ENCODE results near the gene SARM1.

The SARM1 gene

DNA sequence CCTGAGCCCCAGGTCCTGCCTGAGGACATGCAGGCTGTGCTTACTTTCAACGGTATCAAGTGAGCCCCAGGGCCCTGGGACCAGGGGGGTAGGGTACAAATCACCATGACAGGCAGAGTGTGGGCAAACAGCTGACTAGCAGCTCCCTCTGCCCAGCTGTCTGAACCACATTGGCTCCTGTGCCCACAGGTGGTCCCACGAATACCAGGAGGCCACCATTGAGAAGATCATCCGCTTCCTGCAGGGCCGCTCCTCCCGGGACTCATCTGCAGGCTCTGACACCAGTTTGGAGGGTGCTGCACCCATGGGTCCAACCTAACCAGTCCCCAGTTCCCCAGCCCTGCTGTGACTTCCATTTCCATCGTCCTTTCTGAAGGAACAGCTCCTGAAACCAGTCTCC lies 24.5 kb downstream of the SARM1 start:
- no peak overlapping the region for H3K4me3 ChIP-seq (ENCODE audit: low read length)
- H3K4me1 ChIP-seq (ENCODE audit: low read length) = peaks cover 5% of the 10 kb centered on the region; the same call in 1 of the 2 replicates
- H3K27me3 ChIP-seq (ENCODE audit: low read depth, low read length) = no peaks in the 10 kb centered on the region
- no peaks in the 10 kb centered on the region for H4K20me1 ChIP-seq (ENCODE audit: insufficient read depth, low read length)
- H3K4me2 ChIP-seq (ENCODE audit: low read length) = no peak overlapping the region
- no peak overlapping the region for H3K9ac ChIP-seq (ENCODE audit: low read length)
- no peaks in the 10 kb centered on the region for H3K79me2 ChIP-seq (ENCODE audit: low read length)
- TF ChIP-seq, protein P1, sequence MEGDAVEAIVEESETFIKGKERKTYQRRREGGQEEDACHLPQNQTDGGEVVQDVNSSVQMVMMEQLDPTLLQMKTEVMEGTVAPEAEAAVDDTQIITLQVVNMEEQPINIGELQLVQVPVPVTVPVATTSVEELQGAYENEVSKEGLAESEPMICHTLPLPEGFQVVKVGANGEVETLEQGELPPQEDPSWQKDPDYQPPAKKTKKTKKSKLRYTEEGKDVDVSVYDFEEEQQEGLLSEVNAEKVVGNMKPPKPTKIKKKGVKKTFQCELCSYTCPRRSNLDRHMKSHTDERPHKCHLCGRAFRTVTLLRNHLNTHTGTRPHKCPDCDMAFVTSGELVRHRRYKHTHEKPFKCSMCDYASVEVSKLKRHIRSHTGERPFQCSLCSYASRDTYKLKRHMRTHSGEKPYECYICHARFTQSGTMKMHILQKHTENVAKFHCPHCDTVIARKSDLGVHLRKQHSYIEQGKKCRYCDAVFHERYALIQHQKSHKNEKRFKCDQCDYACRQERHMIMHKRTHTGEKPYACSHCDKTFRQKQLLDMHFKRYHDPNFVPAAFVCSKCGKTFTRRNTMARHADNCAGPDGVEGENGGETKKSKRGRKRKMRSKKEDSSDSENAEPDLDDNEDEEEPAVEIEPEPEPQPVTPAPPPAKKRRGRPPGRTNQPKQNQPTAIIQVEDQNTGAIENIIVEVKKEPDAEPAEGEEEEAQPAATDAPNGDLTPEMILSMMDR (IDR thresholded peaks at IDR 0.05; ENCODE audit: low read depth, low read length) = no peak
- TF ChIP-seq EZH2phosphoT487 (IDR thresholded peaks at IDR 0.05; ENCODE audit: low read depth) = no peak
- H3K27ac ChIP-seq (ENCODE audit: low read length) = no peak overlapping the region
- H2AFZ ChIP-seq (ENCODE audit: low read depth, low read length) = no peak overlapping the region
- H3K9me3 ChIP-seq (ENCODE audit: insufficient read depth, low read length) = no peaks in the 10 kb centered on the region
- H3K36me3 ChIP-seq (replicated peaks; ENCODE audit: low read depth, low read length) = peaks cover 34% of the 10 kb centered on the region

DNA sequence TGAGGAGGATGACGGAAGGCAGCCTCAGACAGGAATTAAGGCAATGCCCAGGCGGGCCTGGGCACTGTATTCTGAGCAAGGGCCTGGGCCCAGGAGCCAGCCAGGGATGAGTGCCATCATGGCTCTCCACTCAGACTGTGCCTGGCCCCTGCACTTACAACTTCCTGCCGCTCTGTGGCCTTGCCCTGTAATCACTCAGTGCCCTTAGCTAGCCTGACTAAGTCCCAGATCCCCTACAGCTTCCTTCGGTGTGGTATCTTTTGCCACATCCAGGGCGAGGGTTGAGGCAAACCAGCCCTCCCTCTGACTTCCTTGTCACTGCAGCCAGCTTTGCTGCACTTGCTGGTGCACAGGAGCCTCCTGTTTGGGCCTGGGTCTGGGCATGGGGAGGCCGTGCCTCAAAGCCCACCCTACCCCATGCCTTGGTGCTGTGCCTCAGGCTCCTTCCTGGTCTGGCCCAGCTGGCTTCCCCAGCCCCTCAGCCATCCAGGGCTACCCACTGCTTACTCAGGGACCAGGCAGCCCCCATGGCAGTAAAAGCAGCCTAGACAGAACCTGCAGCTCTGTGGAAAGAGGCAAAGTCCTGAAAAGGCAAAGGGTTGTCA lies 25.2 kb downstream of the SARM1 start:
- Histone ChIP-seq H3K9ac (ENCODE audit: low read length) (no peak overlapping the region), H3K4me3 (ENCODE audit: low read length) (no peak overlapping the region), H2AFZ (ENCODE audit: low read depth, low read length) (no peak overlapping the region), H3K4me1 (ENCODE audit: low read length) (peaks cover 5% of the 10 kb centered on the region; the same call in 1 of the 2 replicates), H4K20me1 (ENCODE audit: insufficient read depth, low read length) (no peaks in the 10 kb centered on the region), H3K9me3 (ENCODE audit: insufficient read depth, low read length) (no peaks in the 10 kb centered on the region), H3K4me2 (ENCODE audit: low read length) (no peak overlapping the region), H3K79me2 (ENCODE audit: low read length) (no peaks in the 10 kb centered on the region), H3K27ac (ENCODE audit: low read length) (no peak overlapping the region), H3K36me3 (replicated peaks; ENCODE audit: low read depth, low read length) (peaks cover 31% of the 10 kb centered on the region), H3K27me3 (ENCODE audit: low read depth, low read length) (no peaks in the 10 kb centered on the region)
- TF ChIP-seq, protein P1 (IDR thresholded peaks at IDR 0.05; ENCODE audit: low read depth, low read length) = no peak
- TF ChIP-seq EZH2phosphoT487 (IDR thresholded peaks at IDR 0.05; ENCODE audit: low read depth) = no peak

DNA sequence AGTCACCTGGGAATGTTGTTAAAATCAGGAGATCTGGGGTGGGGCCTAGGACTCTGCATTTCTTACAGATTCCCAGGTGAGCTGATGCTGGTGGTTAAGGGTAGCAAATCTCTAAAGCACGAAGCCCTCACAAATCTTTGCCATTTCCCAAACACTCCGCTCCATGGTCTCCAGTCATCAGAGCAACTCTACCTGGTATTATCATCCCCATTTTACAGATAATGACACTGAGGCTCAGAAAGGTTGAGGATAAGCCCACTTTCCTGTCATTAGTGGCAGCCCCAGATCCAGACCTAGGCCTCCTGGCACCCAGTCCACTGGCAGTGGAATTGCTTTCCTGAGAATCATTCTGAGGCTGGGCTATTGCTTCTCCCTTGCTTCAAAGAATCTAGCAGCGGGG lies 25.8 kb downstream of the SARM1 start:
- peaks cover 31% of the 10 kb centered on the region for H3K36me3 ChIP-seq (replicated peaks; ENCODE audit: low read depth, low read length)
- H3K4me1 ChIP-seq (ENCODE audit: low read length) = peaks cover 5% of the 10 kb centered on the region; the same call in 1 of the 2 replicates
- no peak for TF ChIP-seq EZH2phosphoT487 (IDR thresholded peaks at IDR 0.05; ENCODE audit: low read depth)
- TF ChIP-seq, protein P1 (IDR thresholded peaks at IDR 0.05; ENCODE audit: low read depth, low read length) = no peak

DNA sequence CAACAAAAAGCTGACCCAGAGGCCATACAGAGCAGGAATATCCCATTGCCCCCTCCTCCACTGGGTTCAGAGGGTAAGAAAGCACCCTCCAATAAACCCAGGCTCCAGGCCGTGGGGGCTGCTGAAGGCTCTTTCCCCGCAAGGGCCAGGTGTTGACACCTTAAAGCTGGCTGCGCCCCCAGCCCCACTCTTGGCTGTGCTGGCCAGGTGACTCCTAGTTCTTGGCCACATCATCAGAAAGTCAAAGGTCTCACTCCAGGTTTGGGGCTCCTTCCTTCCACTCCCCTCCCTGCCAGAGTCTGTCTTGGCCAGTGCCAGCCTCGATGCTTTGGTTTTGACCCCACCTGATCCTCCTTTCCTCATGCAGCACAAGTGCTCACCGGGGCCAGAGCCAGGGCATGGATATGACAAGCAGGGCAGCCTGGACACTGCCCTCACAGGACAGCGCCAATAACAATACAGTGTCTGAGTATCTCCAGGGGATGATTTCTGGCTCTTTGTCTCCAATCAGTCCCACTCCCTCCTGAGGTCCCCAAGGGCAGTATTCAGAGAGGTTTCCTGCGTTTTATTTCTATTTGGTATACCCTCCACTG lies 26.3 kb downstream of the SARM1 start:
- no peak overlapping the region for H3K9ac ChIP-seq (ENCODE audit: low read length)
- no peak overlapping the region for H3K4me3 ChIP-seq (ENCODE audit: low read length)
- no peaks in the 10 kb centered on the region for H3K9me3 ChIP-seq (ENCODE audit: insufficient read depth, low read length)
- H3K79me2 ChIP-seq (ENCODE audit: low read length) = no peaks in the 10 kb centered on the region
- H4K20me1 ChIP-seq (ENCODE audit: insufficient read depth, low read length) = no peaks in the 10 kb centered on the region
- H3K36me3 ChIP-seq (replicated peaks; ENCODE audit: low read depth, low read length) = peaks cover 29% of the 10 kb centered on the region
- H3K4me1 ChIP-seq (ENCODE audit: low read length) = peaks cover 5% of the 10 kb centered on the region; the same call in 1 of the 2 replicates
- no peak for TF ChIP-seq EZH2phosphoT487 (IDR thresholded peaks at IDR 0.05; ENCODE audit: low read depth)
- TF ChIP-seq, protein P1 (IDR thresholded peaks at IDR 0.05; ENCODE audit: low read depth, low read length) = no peak
- H3K27ac ChIP-seq (ENCODE audit: low read length) = no peak overlapping the region
- no peak overlapping the region for H2AFZ ChIP-seq (ENCODE audit: low read depth, low read length)
- H3K4me2 ChIP-seq (ENCODE audit: low read length) = no peak overlapping the region
- H3K27me3 ChIP-seq (ENCODE audit: low read depth, low read length) = no peaks in the 10 kb centered on the region

More for the DNA sequence above, 25.8 kb downstream of the SARM1 start:
- Histone ChIP-seq H3K4me2 (ENCODE audit: low read length) (no peak overlapping the region), H4K20me1 (ENCODE audit: insufficient read depth, low read length) (no peaks in the 10 kb centered on the region), H3K27me3 (ENCODE audit: low read depth, low read length) (no peaks in the 10 kb centered on the region), H3K79me2 (ENCODE audit: low read length) (no peaks in the 10 kb centered on the region), H2AFZ (ENCODE audit: low read depth, low read length) (no peak overlapping the region), H3K4me3 (ENCODE audit: low read length) (no peak overlapping the region), H3K9me3 (ENCODE audit: insufficient read depth, low read length) (no peaks in the 10 kb centered on the region), H3K27ac (ENCODE audit: low read length) (no peak overlapping the region), H3K9ac (ENCODE audit: low read length) (no peak overlapping the region)
